ENCODE data around the gene ZNF396. TPM values are rescaled to one million over a fixed set of nuclear protein-coding genes. Genes with fewer than 3 reads are reported as not detected.

ZNF396 gene
- total and polyA plus RNA-seq, 5 donors: 0.72 to 1.7 (median 1.3) TPM

DNA sequence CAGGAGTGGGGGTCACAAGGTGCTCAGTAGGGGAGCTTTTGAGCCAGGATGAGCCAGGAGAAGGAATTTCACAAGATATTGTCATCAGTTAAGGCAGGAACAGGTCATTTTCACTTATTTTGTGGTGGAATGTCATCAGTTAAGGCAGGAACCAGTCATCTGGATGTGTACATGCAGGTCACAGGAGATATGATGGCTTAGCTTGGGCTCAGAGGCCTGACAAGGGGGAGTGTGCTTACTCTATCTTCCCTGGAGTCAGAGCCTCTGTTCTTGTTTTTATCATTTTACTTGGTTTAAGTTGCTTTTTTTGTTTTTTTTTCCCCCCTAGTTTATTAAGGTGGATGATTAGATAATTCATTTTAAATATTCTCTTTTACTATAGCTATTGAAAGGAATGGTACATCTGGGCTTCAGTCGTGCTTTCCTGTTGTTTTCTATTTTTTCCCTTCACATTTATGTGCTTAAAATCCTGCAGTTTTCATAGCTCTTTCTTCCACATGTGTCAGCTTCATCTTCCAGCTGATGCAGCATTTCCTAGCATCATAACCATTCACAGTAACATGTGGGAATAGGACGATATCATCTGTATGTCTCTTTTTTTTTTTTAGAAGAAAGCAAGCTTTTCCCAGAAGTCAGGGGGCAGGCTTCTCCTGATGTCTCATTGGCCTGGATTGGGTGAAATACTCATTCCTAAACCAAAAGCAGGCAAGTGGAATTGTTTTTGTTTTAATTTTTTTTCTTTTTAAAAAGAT is 15.4 kb downstream of the ZNF396 start:
- H3K4me3 ChIP-seq (ENCODE audit: low read length): no peak overlapping the region
- WGBS: 60% methylated on average over 2 of the region's 2 CpGs
- intact Hi-C loops (cut with DNase I): loop anchor here in 1 of 4 donors (5.0 kb wide), 1 partner anchor 134 kb away; no protein-coding TSS in a partner anchor
- ATAC-seq (no peak), DNase-seq (no peak)
- no peaks in the 10 kb centered on the region for H3K4me1 ChIP-seq (ENCODE audit: control insufficient read depth, insufficient read depth, low read length)
- H3K27me3 ChIP-seq (ENCODE audit: control insufficient read depth, insufficient read depth): no peaks in the 10 kb centered on the region
- no peaks in the 10 kb centered on the region for H3K9me3 ChIP-seq (ENCODE audit: control insufficient read depth, low read length)
- H3K27ac ChIP-seq (ENCODE audit: low read length): no peak overlapping the region

DNA sequence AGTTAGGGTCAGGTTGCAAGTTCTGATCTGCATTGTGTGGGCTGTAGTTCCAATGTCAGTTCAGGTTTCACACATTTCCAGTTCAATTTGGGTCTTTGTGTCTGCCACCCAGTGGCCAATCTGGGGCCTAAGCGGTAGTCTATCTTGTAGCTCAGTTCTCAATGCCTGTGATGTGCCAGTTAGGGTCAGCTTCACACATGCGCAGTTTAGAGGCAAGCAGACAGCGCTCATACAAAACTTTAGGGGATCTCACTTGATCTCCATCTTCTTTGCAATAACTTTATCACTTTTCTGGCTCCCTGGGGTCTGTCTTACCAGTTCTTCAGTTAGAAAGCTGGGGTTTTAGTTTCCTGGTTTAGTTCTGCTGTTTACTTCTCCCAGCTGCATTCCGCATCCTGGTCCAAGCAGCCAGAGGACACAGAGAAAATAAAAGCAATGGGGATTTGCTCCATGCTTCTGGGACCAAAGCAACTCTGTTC is 22.0 kb downstream of the ZNF396 start:
- H3K4me1 ChIP-seq (ENCODE audit: control insufficient read depth, insufficient read depth, low read length): no peaks in the 10 kb centered on the region
- DNase-seq (peak; percentile 74 to 88 (median 81)), ATAC-seq (peak; percentile 99)

DNA sequence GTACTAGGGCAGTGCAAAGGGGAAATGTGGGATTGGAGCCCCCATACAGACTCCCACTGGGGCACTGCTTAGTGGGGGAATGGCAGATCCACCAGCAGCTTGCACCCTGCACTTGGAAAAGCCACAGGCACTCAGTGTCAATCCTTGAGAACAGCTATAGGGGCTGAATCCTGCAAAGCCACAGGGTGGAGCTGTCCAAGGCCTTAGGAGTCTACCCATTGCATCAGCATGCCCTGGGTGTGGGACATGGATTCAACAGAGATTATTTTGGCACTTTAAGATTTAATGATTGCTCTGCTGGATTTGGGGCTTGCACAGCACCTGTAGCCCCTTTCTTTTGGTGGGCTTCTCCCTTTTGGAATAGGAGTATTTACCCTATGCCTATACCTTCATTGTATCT is 24.4 kb downstream of the ZNF396 start:
- ATAC-seq: no peak
- Histone ChIP-seq H3K27ac (ENCODE audit: low read length) (no peak overlapping the region), H3K27me3 (ENCODE audit: control insufficient read depth, insufficient read depth) (no peaks in the 10 kb centered on the region), H3K4me1 (ENCODE audit: control insufficient read depth, insufficient read depth, low read length) (no peaks in the 10 kb centered on the region), H3K4me3 (ENCODE audit: low read length) (no peak overlapping the region), H3K9me3 (ENCODE audit: control insufficient read depth, low read length) (no peaks in the 10 kb centered on the region)
- DNase-seq: no peak
- intact Hi-C loops (cut with DNase I): loop anchor here in 2 of 4 donors (5.0 kb wide), 2 partner anchors 115 to 120 kb away; no protein-coding TSS in a partner anchor

More for the DNA sequence above, 22.0 kb downstream of the ZNF396 start:
- H3K4me3 ChIP-seq (ENCODE audit: low read length): peak overlapping the region; percentile 27
- no peaks in the 10 kb centered on the region for H3K9me3 ChIP-seq (ENCODE audit: control insufficient read depth, low read length)
- no peaks in the 10 kb centered on the region for H3K27me3 ChIP-seq (ENCODE audit: control insufficient read depth, insufficient read depth)
- WGBS: 22% methylated on average over 4 of the region's 4 CpGs
- intact Hi-C loops (cut with DNase I): no loop called here
- H3K27ac ChIP-seq (ENCODE audit: low read length): no peak overlapping the region

- no peak overlapping the region for H3K4me3 ChIP-seq (ENCODE audit: low read length)
- no peak overlapping the region for H3K27ac ChIP-seq (ENCODE audit: low read length)
- no peak for DNase-seq
- H3K4me1 ChIP-seq (ENCODE audit: control insufficient read depth, insufficient read depth, low read length): no peaks in the 10 kb centered on the region
- no peaks in the 10 kb centered on the region for H3K27me3 ChIP-seq (ENCODE audit: control insufficient read depth, insufficient read depth)
- H3K9me3 ChIP-seq (ENCODE audit: control insufficient read depth, low read length): no peaks in the 10 kb centered on the region
- no peak for ATAC-seq
- 85% methylated on average over 2 of the region's 2 CpGs for WGBS
- intact Hi-C loops (cut with DNase I): loop anchor here in 2 of 4 donors (5.0 kb wide), 2 partner anchors 115 to 120 kb away; no protein-coding TSS in a partner anchor
Measured at GRCh38 chr18:35352283-35352682, 24.9 kb downstream of the ZNF396 start.

- no peaks in the 10 kb centered on the region for H3K4me1 ChIP-seq (ENCODE audit: control insufficient read depth, insufficient read depth, low read length)
- 86% methylated on average over 3 of the region's 3 CpGs for WGBS
- no peak for ATAC-seq
- DNase-seq: no peak
- H3K27ac ChIP-seq (ENCODE audit: low read length): no peak overlapping the region
- no peaks in the 10 kb centered on the region for H3K27me3 ChIP-seq (ENCODE audit: control insufficient read depth, insufficient read depth)
- intact Hi-C loops (cut with DNase I): loop anchor here in 2 of 4 donors (10.0 kb wide), 2 partner anchors 113 to 343 kb away; no protein-coding TSS in a partner anchor
- H3K4me3 ChIP-seq (ENCODE audit: low read length): no peak overlapping the region
- H3K9me3 ChIP-seq (ENCODE audit: control insufficient read depth, low read length): no peaks in the 10 kb centered on the region
Measured at GRCh38 chr18:35348001-35348400, 29.1 kb downstream of the ZNF396 start.

GRCh38 chr18:35345950-35346349 is 31.2 kb downstream of the ZNF396 start:
- H3K27ac ChIP-seq (ENCODE audit: low read length): no peak overlapping the region

DNA sequence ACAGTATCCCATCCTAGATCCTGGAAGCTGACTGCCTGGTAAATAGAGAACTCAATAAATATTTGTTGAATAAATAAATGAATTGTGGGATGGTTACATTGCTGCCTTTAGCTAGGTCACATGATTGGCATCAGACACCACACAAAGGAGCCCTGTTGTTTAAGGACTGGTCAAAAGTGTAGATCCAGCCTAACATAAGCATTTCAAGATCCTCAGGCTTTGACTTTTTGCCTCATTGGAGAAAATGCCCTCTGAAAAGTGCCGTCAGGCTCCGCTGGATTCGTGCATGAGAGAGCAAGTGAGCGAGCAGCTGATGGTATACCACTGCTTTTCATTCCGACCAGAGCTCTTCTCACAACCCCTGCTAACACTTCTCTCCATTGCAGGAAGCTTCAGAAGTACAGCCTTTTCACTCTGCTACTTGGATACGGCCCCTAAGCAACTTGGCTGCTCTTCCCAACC is 31.6 kb downstream of the ZNF396 start:
- Histone ChIP-seq H3K9me3 (ENCODE audit: control insufficient read depth, low read length) (no peaks in the 10 kb centered on the region), H3K27ac (ENCODE audit: low read length) (peak overlapping the region; percentile 3), H3K4me3 (ENCODE audit: low read length) (no peak overlapping the region), H3K4me1 (ENCODE audit: control insufficient read depth, insufficient read depth, low read length) (no peaks in the 10 kb centered on the region), H3K27me3 (ENCODE audit: control insufficient read depth, insufficient read depth) (no peaks in the 10 kb centered on the region)
- ATAC-seq (no peak), DNase-seq (no peak)
- 26% methylated on average over 6 of the region's 6 CpGs for WGBS
- intact Hi-C loops (cut with DNase I): loop anchor here in 2 of 4 donors (10.0 kb wide), 2 partner anchors 111 to 341 kb away; no protein-coding TSS in a partner anchor

More at GRCh38 chr18:35345950-35346349, 31.2 kb downstream of the ZNF396 start:
- intact Hi-C loops (cut with DNase I): loop anchor here in 2 of 4 donors (10.0 kb wide), 2 partner anchors 111 to 341 kb away; no protein-coding TSS in a partner anchor
- 88% methylated on average over 1 of the region's 1 CpG for WGBS
- Histone ChIP-seq H3K4me1 (ENCODE audit: control insufficient read depth, insufficient read depth, low read length) (no peaks in the 10 kb centered on the region), H3K4me3 (ENCODE audit: low read length) (no peak overlapping the region), H3K27me3 (ENCODE audit: control insufficient read depth, insufficient read depth) (no peaks in the 10 kb centered on the region), H3K9me3 (ENCODE audit: control insufficient read depth, low read length) (no peaks in the 10 kb centered on the region)
- ATAC-seq (no peak), DNase-seq (no peak)

DNA sequence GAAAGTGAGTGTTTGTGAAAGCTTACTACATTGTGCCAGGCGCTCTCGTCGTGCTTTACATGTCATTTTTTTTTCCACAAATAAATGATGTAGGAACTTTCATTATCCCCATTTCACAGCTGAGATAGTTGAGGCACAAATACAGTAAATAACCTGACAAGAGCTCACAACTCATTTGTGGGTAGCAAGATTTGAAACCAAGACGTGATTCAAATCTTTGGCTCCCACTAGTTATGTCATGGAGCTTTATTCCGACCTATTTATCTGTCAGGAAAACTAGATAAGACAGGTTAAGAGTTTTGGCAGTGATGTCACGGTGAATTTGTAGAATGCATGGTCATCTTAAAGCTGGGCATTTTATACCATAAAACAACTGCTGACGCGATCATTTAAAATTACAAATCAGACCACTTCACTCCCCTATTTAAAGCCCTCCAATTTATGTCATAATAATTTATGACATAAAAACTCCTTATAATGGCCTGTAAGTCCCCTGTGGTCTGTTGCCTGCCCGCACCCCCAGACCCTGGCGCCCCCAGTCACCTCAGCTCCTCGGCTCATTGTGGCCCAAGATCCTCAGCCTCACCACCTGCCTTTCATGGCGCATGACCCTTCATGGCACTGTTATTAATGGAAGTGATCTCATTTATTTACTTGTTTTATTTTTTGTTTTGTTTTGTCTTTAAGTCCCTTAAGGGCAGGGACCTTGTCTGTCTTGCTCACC is 32.2 kb downstream of the ZNF396 start:
- Histone ChIP-seq H3K27ac (ENCODE audit: low read length) (peak overlapping the region; percentile 49), H3K4me1 (ENCODE audit: control insufficient read depth, insufficient read depth, low read length) (no peaks in the 10 kb centered on the region), H3K27me3 (ENCODE audit: control insufficient read depth, insufficient read depth) (no peaks in the 10 kb centered on the region), H3K9me3 (ENCODE audit: control insufficient read depth, low read length) (no peaks in the 10 kb centered on the region), H3K4me3 (ENCODE audit: low read length) (peak overlapping the region; percentile 92)
- intact Hi-C loops (cut with DNase I): loop anchor here in 2 of 4 donors (5.0 to 10.0 kb wide), 3 partner anchors 103 to 340 kb away; partner anchors contain the start of gene ZNF397 (in 1 of the 2)
- 49% methylated on average over 12 of the region's 12 CpGs for WGBS
- ATAC-seq (no peak), DNase-seq (peak in 2 of 3 donors; percentile 50 to 54)

DNA sequence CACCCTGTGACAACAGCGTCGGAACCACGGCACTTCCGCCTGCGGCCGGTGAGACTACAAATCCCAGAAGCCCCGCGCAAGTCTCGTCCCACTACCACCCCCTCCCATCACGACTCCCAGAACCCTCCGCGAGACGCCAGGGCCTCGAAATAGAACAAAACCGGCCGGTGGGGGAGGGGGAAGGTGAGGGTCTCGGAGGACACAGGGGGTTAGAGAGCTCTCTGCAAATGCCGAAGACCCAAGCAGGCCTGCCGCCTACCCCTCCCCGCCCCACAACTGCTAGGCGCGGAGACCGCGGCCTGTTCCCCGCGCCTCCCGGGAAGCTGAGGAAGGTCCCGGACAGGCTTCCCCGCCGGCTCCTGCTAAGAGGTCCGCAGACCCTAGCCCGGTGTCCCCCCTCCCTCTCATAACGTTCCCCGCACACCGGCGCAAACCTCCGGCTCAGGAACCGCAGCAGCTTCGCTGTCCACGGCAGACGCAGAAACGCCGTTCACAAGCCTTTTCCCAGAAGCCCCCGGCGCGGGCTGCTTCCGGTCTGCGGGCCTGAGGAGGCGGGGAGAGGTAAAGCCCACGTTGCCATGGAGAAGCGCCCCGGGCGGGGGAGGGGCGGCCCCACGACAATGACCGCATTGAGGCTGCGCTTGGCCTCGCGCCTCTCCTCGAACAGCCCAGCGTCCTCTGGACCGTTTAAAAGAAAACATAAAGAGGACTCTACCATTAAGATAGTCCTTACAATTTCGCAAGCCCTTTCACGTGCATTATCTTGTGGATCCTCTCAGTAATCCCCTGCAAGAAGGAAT is 33.0 kb downstream of the ZNF396 start, which contains the start of gene ZNF24:
ZNF24 (minus strand) TSS at position 485 of the 800 bp plus-strand sequence. CDS start 3,770 bp downstream, outside the sequence.
- no peaks in the 10 kb centered on the region for H3K4me1 ChIP-seq (ENCODE audit: control insufficient read depth, insufficient read depth, low read length)
- intact Hi-C loops (cut with DNase I): loop anchor here in 2 of 4 donors (5.0 to 10.0 kb wide), 3 partner anchors 102 to 339 kb away; partner anchors contain the start of gene ZNF397 (in 1 of the 2)
- no peaks in the 10 kb centered on the region for H3K9me3 ChIP-seq (ENCODE audit: control insufficient read depth, low read length)
- peak; percentile 97 to 99 (median 99) for DNase-seq
- peak within 1 kb of the TSS; percentile 92 for H3K4me3 ChIP-seq (ENCODE audit: low read length)
- under 1% methylated on average over 64 of the region's 64 CpGs for WGBS
- H3K27ac ChIP-seq (ENCODE audit: low read length): peak within 1 kb of the TSS; percentile 100
- peak; percentile 99 for ATAC-seq
- no peaks in the 10 kb centered on the region for H3K27me3 ChIP-seq (ENCODE audit: control insufficient read depth, insufficient read depth)

- Histone ChIP-seq H3K9me3 (ENCODE audit: control insufficient read depth, low read length) (no peaks in the 10 kb centered on the region), H3K27ac (ENCODE audit: low read length) (peak overlapping the region; percentile 100), H3K4me3 (ENCODE audit: low read length) (peak overlapping the region; percentile 92), H3K27me3 (ENCODE audit: control insufficient read depth, insufficient read depth) (no peaks in the 10 kb centered on the region), H3K4me1 (ENCODE audit: control insufficient read depth, insufficient read depth, low read length) (no peaks in the 10 kb centered on the region)
- intact Hi-C loops (cut with DNase I): loop anchor here in 2 of 4 donors (5.0 to 10.0 kb wide), 3 partner anchors 101 to 339 kb away; partner anchors contain the start of gene ZNF397 (in 1 of the 2)
- ATAC-seq (no peak), DNase-seq (no peak)
- 1% methylated on average over 15 of the region's 15 CpGs for WGBS
Measured at GRCh38 chr18:35343488-35343935, 33.6 kb downstream of the ZNF396 start.
